ENCODE results near the gene CACNA2D2.

DNA sequence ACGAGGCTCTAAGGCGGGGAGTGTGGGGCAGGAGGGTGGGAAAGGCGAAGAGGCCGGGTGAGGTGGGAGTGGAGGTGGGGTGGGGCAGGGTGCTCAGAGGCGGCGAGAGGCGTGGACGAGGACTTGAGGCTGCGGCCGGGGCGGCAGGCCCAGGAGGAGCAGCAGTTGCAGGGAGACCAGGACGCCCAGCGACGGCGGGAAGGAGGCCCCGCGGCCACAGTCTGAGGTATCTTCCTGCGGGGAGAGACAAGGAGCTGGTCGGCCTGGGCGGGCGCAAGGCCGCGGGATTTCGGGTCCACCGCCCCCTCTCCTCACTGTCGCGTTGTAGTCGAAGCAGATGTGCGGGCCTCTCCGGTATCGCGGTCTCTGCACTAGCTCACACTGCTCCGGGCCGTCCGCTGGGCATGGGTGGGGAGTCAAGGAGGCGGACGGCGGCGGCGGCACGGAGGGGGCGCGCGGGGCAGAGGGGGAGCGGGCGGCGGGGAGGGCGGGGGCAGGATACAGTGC is 138.8 kb downstream of the CACNA2D2 start:
- TF ChIP-seq, protein P1, sequence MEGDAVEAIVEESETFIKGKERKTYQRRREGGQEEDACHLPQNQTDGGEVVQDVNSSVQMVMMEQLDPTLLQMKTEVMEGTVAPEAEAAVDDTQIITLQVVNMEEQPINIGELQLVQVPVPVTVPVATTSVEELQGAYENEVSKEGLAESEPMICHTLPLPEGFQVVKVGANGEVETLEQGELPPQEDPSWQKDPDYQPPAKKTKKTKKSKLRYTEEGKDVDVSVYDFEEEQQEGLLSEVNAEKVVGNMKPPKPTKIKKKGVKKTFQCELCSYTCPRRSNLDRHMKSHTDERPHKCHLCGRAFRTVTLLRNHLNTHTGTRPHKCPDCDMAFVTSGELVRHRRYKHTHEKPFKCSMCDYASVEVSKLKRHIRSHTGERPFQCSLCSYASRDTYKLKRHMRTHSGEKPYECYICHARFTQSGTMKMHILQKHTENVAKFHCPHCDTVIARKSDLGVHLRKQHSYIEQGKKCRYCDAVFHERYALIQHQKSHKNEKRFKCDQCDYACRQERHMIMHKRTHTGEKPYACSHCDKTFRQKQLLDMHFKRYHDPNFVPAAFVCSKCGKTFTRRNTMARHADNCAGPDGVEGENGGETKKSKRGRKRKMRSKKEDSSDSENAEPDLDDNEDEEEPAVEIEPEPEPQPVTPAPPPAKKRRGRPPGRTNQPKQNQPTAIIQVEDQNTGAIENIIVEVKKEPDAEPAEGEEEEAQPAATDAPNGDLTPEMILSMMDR (IDR thresholded peaks at IDR 0.05) = no peak
- TF ChIP-seq POLR2A (IDR thresholded peaks at IDR 0.05) = no peak
